ENCODE results near the gene PDE11A.
"Not testable (repeated sequence)": the region's sequence is repeated elsewhere in the genome, so short reads cannot be mapped to it uniquely, and the experiment has no call there.

GRCh38 chr2:178051257-178051656 lies 21.3 kb downstream of the PDE11A start:
- not testable (repeated sequence) for TF ChIP-seq POLR2A, CTCF (IDR thresholded peaks at IDR 0.05)

Data from uterus (tissue), 2 donors.